ENCODE measurements around the gene PSME3. TPM values are rescaled to one million over a fixed set of nuclear protein-coding genes. Genes with fewer than 3 reads are reported as not detected.

The PSME3 gene
- total and polyA plus RNA-seq, 2 of the 13 experiments (the other 11 are each of a cell fraction or from before 2014, with no cell fraction given): 66.3 to 135 TPM

DNA sequence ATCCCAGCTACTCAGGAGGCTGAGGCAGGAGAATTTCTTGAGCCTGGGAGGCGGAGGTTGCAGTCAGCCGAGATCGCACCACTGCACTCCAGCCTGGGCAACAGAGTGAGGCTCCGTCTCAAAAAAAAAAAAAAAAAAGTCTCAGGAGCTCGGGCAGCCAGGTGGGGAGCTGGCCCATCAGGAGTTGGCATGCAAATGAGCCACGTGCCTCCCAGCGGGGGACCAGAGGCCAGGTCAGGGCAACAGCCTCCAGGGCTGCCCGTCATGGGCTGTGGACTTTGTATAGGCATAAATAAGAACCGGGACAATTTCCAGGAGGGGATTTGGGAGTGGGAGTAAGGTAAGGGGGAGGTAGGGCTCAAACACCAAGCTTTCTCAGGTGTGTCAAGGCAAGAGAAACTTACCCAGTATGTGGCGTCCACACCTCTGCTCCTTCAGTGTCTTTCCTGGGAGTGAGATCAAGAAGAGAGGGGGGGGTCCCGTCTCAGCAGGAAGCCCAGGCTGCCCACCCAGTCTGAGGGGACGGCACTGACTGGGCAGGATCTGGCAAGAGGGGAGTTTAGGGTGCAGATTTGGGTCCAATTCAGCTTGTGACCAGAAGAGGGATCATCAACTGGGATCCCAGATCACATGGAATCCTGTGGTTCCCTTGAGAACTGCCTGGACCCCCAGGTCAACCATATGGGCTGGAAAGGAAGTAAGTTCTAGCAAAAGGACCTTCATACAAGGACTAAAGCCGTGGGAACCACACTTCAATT, 45.1 kb downstream of the PSME3 start (continued):
- TF ChIP-seq, protein P1, sequence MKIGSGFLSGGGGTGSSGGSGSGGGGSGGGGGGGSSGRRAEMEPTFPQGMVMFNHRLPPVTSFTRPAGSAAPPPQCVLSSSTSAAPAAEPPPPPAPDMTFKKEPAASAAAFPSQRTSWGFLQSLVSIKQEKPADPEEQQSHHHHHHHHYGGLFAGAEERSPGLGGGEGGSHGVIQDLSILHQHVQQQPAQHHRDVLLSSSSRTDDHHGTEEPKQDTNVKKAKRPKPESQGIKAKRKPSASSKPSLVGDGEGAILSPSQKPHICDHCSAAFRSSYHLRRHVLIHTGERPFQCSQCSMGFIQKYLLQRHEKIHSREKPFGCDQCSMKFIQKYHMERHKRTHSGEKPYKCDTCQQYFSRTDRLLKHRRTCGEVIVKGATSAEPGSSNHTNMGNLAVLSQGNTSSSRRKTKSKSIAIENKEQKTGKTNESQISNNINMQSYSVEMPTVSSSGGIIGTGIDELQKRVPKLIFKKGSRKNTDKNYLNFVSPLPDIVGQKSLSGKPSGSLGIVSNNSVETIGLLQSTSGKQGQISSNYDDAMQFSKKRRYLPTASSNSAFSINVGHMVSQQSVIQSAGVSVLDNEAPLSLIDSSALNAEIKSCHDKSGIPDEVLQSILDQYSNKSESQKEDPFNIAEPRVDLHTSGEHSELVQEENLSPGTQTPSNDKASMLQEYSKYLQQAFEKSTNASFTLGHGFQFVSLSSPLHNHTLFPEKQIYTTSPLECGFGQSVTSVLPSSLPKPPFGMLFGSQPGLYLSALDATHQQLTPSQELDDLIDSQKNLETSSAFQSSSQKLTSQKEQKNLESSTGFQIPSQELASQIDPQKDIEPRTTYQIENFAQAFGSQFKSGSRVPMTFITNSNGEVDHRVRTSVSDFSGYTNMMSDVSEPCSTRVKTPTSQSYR (CRISPR knock-in tag; IDR thresholded peaks at IDR 0.05; ENCODE audit: borderline replicate concordance): no peak
- TF ChIP-seq, protein P2, sequence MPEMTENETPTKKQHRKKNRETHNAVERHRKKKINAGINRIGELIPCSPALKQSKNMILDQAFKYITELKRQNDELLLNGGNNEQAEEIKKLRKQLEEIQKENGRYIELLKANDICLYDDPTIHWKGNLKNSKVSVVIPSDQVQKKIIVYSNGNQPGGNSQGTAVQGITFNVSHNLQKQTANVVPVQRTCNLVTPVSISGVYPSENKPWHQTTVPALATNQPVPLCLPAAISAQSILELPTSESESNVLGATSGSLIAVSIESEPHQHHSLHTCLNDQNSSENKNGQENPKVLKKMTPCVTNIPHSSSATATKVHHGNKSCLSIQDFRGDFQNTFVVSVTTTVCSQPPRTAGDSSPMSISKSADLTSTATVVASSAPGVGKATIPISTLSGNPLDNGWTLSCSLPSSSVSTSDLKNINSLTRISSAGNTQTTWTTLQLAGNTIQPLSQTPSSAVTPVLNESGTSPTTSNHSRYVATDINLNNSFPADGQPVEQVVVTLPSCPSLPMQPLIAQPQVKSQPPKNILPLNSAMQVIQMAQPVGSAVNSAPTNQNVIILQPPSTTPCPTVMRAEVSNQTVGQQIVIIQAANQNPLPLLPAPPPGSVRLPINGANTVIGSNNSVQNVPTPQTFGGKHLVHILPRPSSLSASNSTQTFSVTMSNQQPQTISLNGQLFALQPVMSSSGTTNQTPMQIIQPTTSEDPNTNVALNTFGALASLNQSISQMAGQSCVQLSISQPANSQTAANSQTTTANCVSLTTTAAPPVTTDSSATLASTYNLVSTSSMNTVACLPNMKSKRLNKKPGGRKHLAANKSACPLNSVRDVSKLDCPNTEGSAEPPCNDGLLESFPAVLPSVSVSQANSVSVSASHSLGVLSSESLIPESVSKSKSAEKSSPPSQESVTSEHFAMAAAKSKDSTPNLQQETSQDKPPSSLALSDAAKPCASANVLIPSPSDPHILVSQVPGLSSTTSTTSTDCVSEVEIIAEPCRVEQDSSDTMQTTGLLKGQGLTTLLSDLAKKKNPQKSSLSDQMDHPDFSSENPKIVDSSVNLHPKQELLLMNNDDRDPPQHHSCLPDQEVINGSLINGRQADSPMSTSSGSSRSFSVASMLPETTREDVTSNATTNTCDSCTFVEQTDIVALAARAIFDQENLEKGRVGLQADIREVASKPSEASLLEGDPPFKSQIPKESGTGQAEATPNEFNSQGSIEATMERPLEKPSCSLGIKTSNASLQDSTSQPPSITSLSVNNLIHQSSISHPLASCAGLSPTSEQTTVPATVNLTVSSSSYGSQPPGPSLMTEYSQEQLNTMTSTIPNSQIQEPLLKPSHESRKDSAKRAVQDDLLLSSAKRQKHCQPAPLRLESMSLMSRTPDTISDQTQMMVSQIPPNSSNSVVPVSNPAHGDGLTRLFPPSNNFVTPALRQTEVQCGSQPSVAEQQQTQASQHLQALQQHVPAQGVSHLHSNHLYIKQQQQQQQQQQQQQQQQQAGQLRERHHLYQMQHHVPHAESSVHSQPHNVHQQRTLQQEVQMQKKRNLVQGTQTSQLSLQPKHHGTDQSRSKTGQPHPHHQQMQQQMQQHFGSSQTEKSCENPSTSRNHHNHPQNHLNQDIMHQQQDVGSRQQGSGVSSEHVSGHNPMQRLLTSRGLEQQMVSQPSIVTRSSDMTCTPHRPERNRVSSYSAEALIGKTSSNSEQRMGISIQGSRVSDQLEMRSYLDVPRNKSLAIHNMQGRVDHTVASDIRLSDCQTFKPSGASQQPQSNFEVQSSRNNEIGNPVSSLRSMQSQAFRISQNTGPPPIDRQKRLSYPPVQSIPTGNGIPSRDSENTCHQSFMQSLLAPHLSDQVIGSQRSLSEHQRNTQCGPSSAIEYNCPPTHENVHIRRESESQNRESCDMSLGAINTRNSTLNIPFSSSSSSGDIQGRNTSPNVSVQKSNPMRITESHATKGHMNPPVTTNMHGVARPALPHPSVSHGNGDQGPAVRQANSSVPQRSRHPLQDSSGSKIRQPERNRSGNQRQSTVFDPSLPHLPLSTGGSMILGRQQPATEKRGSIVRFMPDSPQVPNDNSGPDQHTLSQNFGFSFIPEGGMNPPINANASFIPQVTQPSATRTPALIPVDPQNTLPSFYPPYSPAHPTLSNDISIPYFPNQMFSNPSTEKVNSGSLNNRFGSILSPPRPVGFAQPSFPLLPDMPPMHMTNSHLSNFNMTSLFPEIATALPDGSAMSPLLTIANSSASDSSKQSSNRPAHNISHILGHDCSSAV (CRISPR knock-in tag; IDR thresholded peaks at IDR 0.05; ENCODE audit: borderline replicate concordance): no peak
- TF ChIP-seq HOXA7 (CRISPR knock-in tag; IDR thresholded peaks at IDR 0.05): no peak
- no peak for TF ChIP-seq LCORL (IDR thresholded peaks at IDR 0.05)
- TF ChIP-seq LCORL (CRISPR knock-in tag; IDR thresholded peaks at IDR 0.05): peak; percentile 97
- TF ChIP-seq, protein P3, sequence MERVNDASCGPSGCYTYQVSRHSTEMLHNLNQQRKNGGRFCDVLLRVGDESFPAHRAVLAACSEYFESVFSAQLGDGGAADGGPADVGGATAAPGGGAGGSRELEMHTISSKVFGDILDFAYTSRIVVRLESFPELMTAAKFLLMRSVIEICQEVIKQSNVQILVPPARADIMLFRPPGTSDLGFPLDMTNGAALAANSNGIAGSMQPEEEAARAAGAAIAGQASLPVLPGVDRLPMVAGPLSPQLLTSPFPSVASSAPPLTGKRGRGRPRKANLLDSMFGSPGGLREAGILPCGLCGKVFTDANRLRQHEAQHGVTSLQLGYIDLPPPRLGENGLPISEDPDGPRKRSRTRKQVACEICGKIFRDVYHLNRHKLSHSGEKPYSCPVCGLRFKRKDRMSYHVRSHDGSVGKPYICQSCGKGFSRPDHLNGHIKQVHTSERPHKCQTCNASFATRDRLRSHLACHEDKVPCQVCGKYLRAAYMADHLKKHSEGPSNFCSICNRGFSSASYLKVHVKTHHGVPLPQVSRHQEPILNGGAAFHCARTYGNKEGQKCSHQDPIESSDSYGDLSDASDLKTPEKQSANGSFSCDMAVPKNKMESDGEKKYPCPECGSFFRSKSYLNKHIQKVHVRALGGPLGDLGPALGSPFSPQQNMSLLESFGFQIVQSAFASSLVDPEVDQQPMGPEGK (CRISPR knock-in tag; IDR thresholded peaks at IDR 0.05): peak; percentile 49; the same call in 1 of the 2 replicates

All from HepG2 (cell line).